Adrenal gland (tissue), 12 donors: ENCODE measurements around the gene TRAFD1. TPM values are rescaled to one million over a fixed set of nuclear protein-coding genes. Genes with fewer than 3 reads are reported as not detected.

Source experiments
- DNase-seq, 7 donors: peaks; one replicate each; pipeline ENCODE4 v3.0.0-alpha.2; 2019 to 2020
- H3K27ac ChIP-seq, 5 donors: fragments of 200-600 bp; sonication (generic) in 4 of 5; 1 replicate in 3 of 5; 2 replicates in 2 of 5; pipeline versions ENCODE4 v1.5.1 to v1.8.0; 2016 to 2020; ENCODE audit warnings: mild to moderate bottlenecking in 1 of 5
- H3K27me3 ChIP-seq: fragments of 200-600 bp; 2 replicates; pipeline ENCODE4 v1.8.0; 2021
- H3K36me3 ChIP-seq, 2 donors: fragments of 200-600 bp; replicated peaks in 1 of 2; 1 replicate in 1 of 2; 2 replicates in 1 of 2; pipeline versions ENCODE4 v1.5.1 to v1.8.0; 2018 to 2022
- H3K4me1 ChIP-seq, 2 donors: fragments of 200-600 bp; replicated peaks in 1 of 2; 1 replicate in 1 of 2; 2 replicates in 1 of 2; pipeline versions ENCODE4 v1.5.1 to v1.8.0; 2018 to 2021
- H3K4me3 ChIP-seq, 4 donors: fragments of 200-600 bp; sonication (generic) in 3 of 4; one replicate each; pipeline ENCODE4 v1.5.1; 2016 to 2018
- H3K9me3 ChIP-seq, 3 donors: fragments of 200-600 bp; sonication (generic) in 1 of 3; replicated peaks in 1 of 3; 1 replicate in 2 of 3; 2 replicates in 1 of 3; pipeline versions ENCODE4 v1.5.1 to v1.8.0; 2016 to 2021
- POLR2A ChIP-seq, 2 donors: fragments of 450-650 bp; IDR thresholded peaks; one replicate each; pipeline ENCODE4 v1.6.1; 2017; ENCODE audit warnings: antibody characterized with exemption in 2 of 2, mild to moderate bottlenecking in 2 of 2, moderate library complexity in 1 of 2
- WGBS, 4 donors: extraction: QIAGEN DNeasy Blood & Tissue Kit in 2 of 4; methylation state at CpG; one replicate each; pipeline versions ENCODE4 v1.1.5 to v1.1.7; 2013 to 2017; 5-methylcytosine and 5-hydroxymethylcytosine counted together
- intact Hi-C, 2 donors: fragments of 100-400 bp; cut with DNase I; formaldehyde crosslinking; loops; one replicate each; pipeline versions ENCODE4 v1.14.1 to v1.15.0; 2022 to 2023
- polyA plus RNA-seq, 3 donors: library from polyadenylated mRNA; stranded (reverse); fragments of 200-250 nt in 2 of 3; fragments of 350-450 nt in 1 of 3; fragmentation: Illumina TruSeq in 1 of 3; extraction: RNeasy Lipid Tissue Mini Kit (QIAGEN cat#74804) in 1 of 3; gene quantifications; one replicate each; pipeline ENCODE4 v1.2.3, GENCODE V29; 2013 to 2014
- total RNA-seq, 9 donors: library from RNA; depleted of rRNA in 4 of 9; stranded (reverse); fragments of >200 nt in 4 of 9; fragments of 120-200 nt in 1 of 9; fragmentation: NEBNext Ultra II Directional in 1 of 9; extraction: Animal tissue kit (Norgen Biotek cat#: 25700) in 1 of 9; gene quantifications; one replicate each; pipeline versions ENCODE4 v1.1.0 to v1.2.4, GENCODE V29; 2013 to 2023
- TF ChIP-seq, protein P1 (sequence below), 6 experiments: fragments of 450-650 bp in 4 of 6; fragments of 200-600 bp in 2 of 6; sonication (generic) in 1 of 6; IDR thresholded peaks; 1 replicate in 5 of 6; 2 replicates in 1 of 6; pipeline versions ENCODE4 v1.5.1 to v1.8.0; 2016 to 2021; ENCODE audit warnings: antibody characterized with exemption in 6 of 6, mild to moderate bottlenecking in 2 of 6, moderate library complexity in 1 of 6
- donor health status: healthy with polysubstance abuse.
- donor health status: Bipolar disorder and iron deficiency.
- donor health status: DM: yes; HTN: yes; CAD: no.
- donor health status: DM: no; HTN: no; CAD: no.
- donor health status: DM: no; HTN: no; CAD: no.
- donor health status: DM: yes; HTN: yes; CAD: no.

TRAFD1 gene
- total and polyA plus RNA-seq, 12 donors = 11.4 to 45.9 (median 28.3) TPM

- 88 to 94% (median 89%) methylated on average over 9 of the region's 9 CpGs for WGBS, 4 donors
- TF ChIP-seq, protein P1, sequence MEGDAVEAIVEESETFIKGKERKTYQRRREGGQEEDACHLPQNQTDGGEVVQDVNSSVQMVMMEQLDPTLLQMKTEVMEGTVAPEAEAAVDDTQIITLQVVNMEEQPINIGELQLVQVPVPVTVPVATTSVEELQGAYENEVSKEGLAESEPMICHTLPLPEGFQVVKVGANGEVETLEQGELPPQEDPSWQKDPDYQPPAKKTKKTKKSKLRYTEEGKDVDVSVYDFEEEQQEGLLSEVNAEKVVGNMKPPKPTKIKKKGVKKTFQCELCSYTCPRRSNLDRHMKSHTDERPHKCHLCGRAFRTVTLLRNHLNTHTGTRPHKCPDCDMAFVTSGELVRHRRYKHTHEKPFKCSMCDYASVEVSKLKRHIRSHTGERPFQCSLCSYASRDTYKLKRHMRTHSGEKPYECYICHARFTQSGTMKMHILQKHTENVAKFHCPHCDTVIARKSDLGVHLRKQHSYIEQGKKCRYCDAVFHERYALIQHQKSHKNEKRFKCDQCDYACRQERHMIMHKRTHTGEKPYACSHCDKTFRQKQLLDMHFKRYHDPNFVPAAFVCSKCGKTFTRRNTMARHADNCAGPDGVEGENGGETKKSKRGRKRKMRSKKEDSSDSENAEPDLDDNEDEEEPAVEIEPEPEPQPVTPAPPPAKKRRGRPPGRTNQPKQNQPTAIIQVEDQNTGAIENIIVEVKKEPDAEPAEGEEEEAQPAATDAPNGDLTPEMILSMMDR (IDR thresholded peaks at IDR 0.05) = no peak
- no peak for TF ChIP-seq POLR2A (IDR thresholded peaks at IDR 0.05)
- Histone ChIP-seq H3K27ac (no peak overlapping the region), H3K27me3 (no peaks in the 10 kb centered on the region), H3K4me3 (no peak overlapping the region), H3K9me3 (no peaks in the 10 kb centered on the region), H3K4me1 (peaks cover 0 to 6% of the 10 kb centered on the region in 2 donors), H3K36me3 (peaks cover 0 to 70% of the 10 kb centered on the region in 2 donors)
- no peak for DNase-seq
- intact Hi-C loops = no loop called here
These were observed 62.9 kb downstream of the TRAFD1 start for GRCh38 chr12:112188130-112188830.

DNA sequence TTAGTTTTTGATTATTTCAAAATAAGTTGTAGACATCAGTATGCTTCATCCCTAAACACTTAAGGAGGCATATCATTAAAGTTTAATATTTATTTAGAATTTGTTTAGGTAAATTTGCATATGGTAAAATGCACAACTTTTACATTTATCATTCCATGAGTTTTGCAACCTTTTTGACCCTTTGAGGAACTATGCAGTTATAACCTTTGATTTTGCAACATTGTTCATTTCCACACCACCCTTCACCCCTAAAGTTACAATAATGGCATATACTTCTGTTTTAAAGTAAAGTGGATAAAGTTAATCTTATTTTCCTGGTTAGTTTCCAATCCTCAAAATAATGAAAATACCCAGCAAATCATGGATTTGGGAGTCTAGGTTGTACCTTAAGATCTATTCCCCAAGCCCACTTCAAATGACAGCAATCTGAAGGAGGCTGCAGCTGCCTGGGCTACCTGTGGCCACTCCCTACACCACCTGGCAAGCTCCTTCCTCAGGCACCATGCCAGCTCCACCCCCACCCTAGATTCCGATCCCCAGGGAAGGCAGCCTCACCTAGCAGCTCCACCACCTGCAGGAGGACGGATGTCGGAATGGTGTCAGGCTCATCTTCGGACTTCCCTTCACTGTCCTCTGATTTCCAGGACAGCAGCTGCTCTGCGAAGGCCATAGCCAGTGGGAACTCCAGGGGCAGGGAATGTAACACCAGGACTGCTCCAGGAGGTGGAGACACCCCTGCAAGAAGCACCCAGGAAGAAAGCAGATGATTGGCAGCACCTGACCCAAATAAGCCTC is 65.1 kb downstream of the TRAFD1 start:
- WGBS, 4 donors = 93 to 97% (median 95%) methylated on average over 5 of the region's 5 CpGs
- no peaks in the 10 kb centered on the region for H3K4me1 ChIP-seq
- no peak for DNase-seq
- no peaks in the 10 kb centered on the region for H3K9me3 ChIP-seq
- H3K27ac ChIP-seq = no peak overlapping the region
- TF ChIP-seq, protein P1 (IDR thresholded peaks at IDR 0.05) = no peak
- no peak for TF ChIP-seq POLR2A (IDR thresholded peaks at IDR 0.05)
- H3K27me3 ChIP-seq = no peaks in the 10 kb centered on the region
- no peak overlapping the region for H3K4me3 ChIP-seq
- intact Hi-C loops = loop anchor here in 1 of 2 donors (10.0 kb wide), 1 partner anchor 194 kb away; the partner anchor contains the start of gene HECTD4
- H3K36me3 ChIP-seq = peaks cover 0 to 69% of the 10 kb centered on the region in 2 donors

DNA sequence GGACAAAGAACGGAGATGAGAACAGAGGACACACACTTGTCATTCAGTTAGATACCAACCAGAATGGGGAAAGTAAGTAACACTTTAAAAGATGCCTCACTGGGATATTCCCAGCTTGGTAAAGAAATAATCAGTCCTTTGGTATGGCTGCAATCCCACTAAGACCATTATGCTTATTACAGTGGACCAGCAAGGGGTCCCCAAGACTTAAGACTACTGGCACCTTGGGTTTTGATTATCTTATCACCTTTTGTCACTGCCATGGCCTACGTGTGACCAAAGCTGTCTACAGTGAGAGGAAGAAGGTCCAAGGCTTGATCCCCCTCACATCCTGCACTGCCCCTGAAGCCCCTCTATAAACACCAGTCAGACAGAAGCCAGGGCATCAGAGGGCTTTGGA is 65.8 kb downstream of the TRAFD1 start:
- H3K27me3 ChIP-seq = no peaks in the 10 kb centered on the region
- H3K27ac ChIP-seq = no peak overlapping the region
- WGBS, 4 donors = 73 to 89% (median 77%) methylated on average over 2 of the region's 2 CpGs
- no peak for DNase-seq
- H3K36me3 ChIP-seq = peaks cover 0 to 68% of the 10 kb centered on the region in 2 donors
- no peak overlapping the region for H3K4me3 ChIP-seq
- TF ChIP-seq, protein P1 (IDR thresholded peaks at IDR 0.05) = no peak
- TF ChIP-seq POLR2A (IDR thresholded peaks at IDR 0.05) = no peak
- no peaks in the 10 kb centered on the region for H3K9me3 ChIP-seq
- no peaks in the 10 kb centered on the region for H3K4me1 ChIP-seq
- intact Hi-C loops = loop anchor here in 1 of 2 donors (10.0 kb wide), 1 partner anchor 194 kb away; the partner anchor contains the start of gene HECTD4

DNA sequence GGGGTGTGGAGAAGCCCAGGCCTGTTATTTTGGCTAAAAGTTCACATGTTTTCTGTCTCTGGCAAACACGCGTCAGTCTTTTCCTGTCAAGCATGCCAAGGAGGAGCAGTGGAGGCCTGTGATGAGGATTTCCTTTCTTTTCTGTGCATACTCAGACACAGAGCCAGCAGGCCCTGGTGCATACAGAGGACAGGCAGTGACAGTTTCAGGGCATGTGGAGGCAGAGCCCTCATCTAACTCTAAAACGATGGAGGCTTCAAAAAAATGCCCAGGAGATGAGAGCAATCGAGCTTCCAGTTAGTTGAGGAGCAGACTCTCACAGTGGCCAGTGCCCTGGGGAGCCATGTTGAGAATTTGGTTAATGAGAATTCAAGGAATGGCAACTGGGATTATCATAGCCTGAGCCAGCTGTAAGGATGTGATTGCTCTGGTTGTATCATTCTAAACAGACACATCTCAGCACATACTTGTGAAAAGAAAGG is 66.5 kb downstream of the TRAFD1 start:
- Histone ChIP-seq H3K9me3 (no peaks in the 10 kb centered on the region), H3K27ac (no peak overlapping the region), H3K4me1 (no peaks in the 10 kb centered on the region), H3K36me3 (peaks cover 0 to 64% of the 10 kb centered on the region in 2 donors), H3K27me3 (no peaks in the 10 kb centered on the region), H3K4me3 (no peak overlapping the region)
- intact Hi-C loops = loop anchor here in 1 of 2 donors (10.0 kb wide), 1 partner anchor 193 kb away; the partner anchor contains the start of gene HECTD4
- 50 to 74% (median 67%) methylated on average over 4 of the region's 4 CpGs for WGBS, 4 donors
- no peak for DNase-seq
- TF ChIP-seq, protein P1 (IDR thresholded peaks at IDR 0.05) = no peak
- TF ChIP-seq POLR2A (IDR thresholded peaks at IDR 0.05) = no peak
